Measurements from ENCODE around the gene RAF1. TPM values are rescaled to one million over a fixed set of nuclear protein-coding genes. Genes with fewer than 3 reads are reported as not detected.
A peak's percentile ranks its signal among the peaks of the same experiment; 100 is the strongest.

Gene RAF1
- polyA plus RNA-seq, 2 of the 4 experiments (the other 2 are of a cell fraction): 56.2 to 94.6 TPM

DNA sequence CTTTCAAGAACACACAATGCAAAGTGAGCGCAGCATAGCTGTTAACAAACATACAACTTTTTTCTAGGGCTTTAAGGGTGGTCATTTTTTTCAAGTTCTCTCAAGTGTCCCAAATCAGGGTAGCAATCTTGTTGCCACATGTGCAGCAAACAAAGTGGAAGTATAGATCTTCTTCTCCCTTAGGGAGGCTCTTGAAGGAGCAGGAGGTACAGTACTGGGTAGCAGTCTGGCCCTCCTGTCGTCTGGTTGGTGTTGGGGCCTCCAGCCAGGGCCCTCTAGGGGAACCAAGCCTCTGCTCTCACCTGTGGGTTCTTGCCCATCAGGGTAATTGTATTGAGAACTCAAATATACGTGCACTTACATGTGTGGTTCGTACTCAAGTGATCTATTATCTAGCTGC lies 81.2 kb downstream of the RAF1 start:
- no peak overlapping the region for H3K4me3 ChIP-seq
- no peak for ATAC-seq
- H3K9me3 ChIP-seq: no peaks in the 10 kb centered on the region
- H3K4me1 ChIP-seq: peaks cover 4% of the 10 kb centered on the region; the same call in 1 of the 3 replicates
- DNase-seq (ENCODE audit: low read depth in 1 of 2, low spot score in 1 of 2): no peak
- TF ChIP-seq FOSL2 (IDR thresholded peaks at IDR 0.05) (no peak), FOSL2 (CRISPR knock-in tag; IDR thresholded peaks at IDR 0.05) (no peak), BHLHE40 (IDR thresholded peaks at IDR 0.05; ENCODE audit: low read depth, low read length) (no peak), USF2 (IDR thresholded peaks at IDR 0.05) (no peak), ZSCAN20 (CRISPR knock-in tag; IDR thresholded peaks at IDR 0.05) (no peak), MYC (IDR thresholded peaks at IDR 0.05; ENCODE audit: borderline replicate concordance, low read length) (no peak), PHF8 (IDR thresholded peaks at IDR 0.05; ENCODE audit: borderline replicate concordance, low read depth) (no peak), HOXB5 (CRISPR knock-in tag; IDR thresholded peaks at IDR 0.05) (no peak), EHMT2 (IDR thresholded peaks at IDR 0.05; ENCODE audit: low read depth) (no peak), SMC3 (IDR thresholded peaks at IDR 0.05) (no peak), CBX8 (IDR thresholded peaks at IDR 0.05) (no peak), E2F6 (IDR thresholded peaks at IDR 0.05; ENCODE audit: borderline replicate concordance, low read depth) (no peak), KDM5A (IDR thresholded peaks at IDR 0.05) (no peak), FOXS1 (CRISPR knock-in tag; IDR thresholded peaks at IDR 0.05) (no peak), TFCP2L1 (CRISPR knock-in tag; IDR thresholded peaks at IDR 0.05) (no peak), POLR2AphosphoS2 (conservative IDR thresholded peaks at IDR 0.05; ENCODE audit: low read length) (no peak), GATA3 (IDR thresholded peaks at IDR 0.05; ENCODE audit: borderline replicate concordance) (no peak), ZNF302 (CRISPR knock-in tag; IDR thresholded peaks at IDR 0.05) (no peak)
- TF ChIP-seq, protein P1, sequence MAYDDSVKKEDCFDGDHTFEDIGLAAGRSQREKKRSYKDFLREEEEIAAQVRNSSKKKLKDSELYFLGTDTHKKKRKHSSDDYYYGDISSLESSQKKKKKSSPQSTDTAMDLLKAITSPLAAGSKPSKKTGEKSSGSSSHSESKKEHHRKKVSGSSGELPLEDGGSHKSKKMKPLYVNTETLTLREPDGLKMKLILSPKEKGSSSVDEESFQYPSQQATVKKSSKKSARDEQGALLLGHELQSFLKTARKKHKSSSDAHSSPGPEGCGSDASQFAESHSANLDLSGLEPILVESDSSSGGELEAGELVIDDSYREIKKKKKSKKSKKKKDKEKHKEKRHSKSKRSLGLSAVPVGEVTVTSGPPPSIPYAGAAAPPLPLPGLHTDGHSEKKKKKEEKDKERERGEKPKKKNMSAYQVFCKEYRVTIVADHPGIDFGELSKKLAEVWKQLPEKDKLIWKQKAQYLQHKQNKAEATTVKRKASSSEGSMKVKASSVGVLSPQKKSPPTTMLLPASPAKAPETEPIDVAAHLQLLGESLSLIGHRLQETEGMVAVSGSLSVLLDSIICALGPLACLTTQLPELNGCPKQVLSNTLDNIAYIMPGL (CRISPR knock-in tag; IDR thresholded peaks at IDR 0.05; ENCODE audit: borderline replicate concordance): no peak
- POLR2A ChIA-PET: no interaction called here
- FAIRE-seq: no peak
- no peak overlapping the region for H3K27ac ChIP-seq
- CTCF ChIA-PET: interaction anchor here (1.0 to 1.2 kb wide), 3 partner anchors 11 to 17 kb away, joined by 3 to 6 read pairs (median 3); no protein-coding TSS in a partner anchor
- 89% methylated on average over 4 of the region's 4 CpGs for WGBS (ENCODE audit: missing lambda C conversion rate)
- H3K4me2 ChIP-seq: no peak overlapping the region

DNA sequence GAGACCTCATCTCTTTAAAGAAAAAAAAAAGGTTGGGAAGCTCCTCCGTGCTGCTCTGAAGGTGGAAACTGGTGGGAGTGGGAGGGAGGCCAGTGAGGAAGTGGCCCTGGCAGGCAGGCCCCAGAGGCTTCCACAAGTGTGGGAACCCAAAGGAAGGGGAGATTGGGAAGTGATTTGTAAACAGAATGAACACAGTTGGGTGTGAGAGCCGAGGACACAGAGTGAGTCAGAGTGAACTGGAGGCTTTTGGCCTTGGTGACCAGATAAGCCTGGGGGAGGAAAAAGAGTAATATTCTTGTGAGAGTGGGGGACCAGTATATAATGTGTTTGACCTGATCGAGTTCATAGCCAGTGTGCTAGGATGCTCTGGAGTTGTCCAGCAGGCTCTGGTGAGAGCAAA lies 84.0 kb downstream of the RAF1 start:
- Histone ChIP-seq H3K27ac (no peak overlapping the region), H3K4me3 (no peak overlapping the region), H3K4me1 (peaks cover 4% of the 10 kb centered on the region; the same call in 1 of the 3 replicates), H3K9me3 (no peaks in the 10 kb centered on the region), H3K4me2 (no peak overlapping the region)
- 56% methylated on average over 3 of the region's 3 CpGs for WGBS (ENCODE audit: missing lambda C conversion rate)
- no peak for TF ChIP-seq CTCF (IDR thresholded peaks at IDR 0.05)
- TF ChIP-seq PHF8 (IDR thresholded peaks at IDR 0.05; ENCODE audit: borderline replicate concordance, low read depth): no peak
- no peak for TF ChIP-seq EP300 (IDR thresholded peaks at IDR 0.05)
- no peak for TF ChIP-seq TP53 (CRISPR knock-in tag; IDR thresholded peaks at IDR 0.05)
- no peak for TF ChIP-seq HOXB5 (CRISPR knock-in tag; IDR thresholded peaks at IDR 0.05)
- no peak for FAIRE-seq
- CTCF ChIA-PET: no interaction called here
- peak; percentile 17 to 32; a peak in 3 of 6 replicates for ATAC-seq
- no peak for DNase-seq (ENCODE audit: low read depth in 1 of 2, low spot score in 1 of 2)
- POLR2A ChIA-PET: no interaction called here

Data from A549 (cell line).